ENCODE data around the gene AKIRIN1.
"Not testable (repeated sequence)": the region's sequence is repeated elsewhere in the genome, so short reads cannot be mapped to it uniquely, and the experiment has no call there.

Gene AKIRIN1, protein sequence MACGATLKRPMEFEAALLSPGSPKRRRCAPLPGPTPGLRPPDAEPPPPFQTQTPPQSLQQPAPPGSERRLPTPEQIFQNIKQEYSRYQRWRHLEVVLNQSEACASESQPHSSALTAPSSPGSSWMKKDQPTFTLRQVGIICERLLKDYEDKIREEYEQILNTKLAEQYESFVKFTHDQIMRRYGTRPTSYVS

DNA sequence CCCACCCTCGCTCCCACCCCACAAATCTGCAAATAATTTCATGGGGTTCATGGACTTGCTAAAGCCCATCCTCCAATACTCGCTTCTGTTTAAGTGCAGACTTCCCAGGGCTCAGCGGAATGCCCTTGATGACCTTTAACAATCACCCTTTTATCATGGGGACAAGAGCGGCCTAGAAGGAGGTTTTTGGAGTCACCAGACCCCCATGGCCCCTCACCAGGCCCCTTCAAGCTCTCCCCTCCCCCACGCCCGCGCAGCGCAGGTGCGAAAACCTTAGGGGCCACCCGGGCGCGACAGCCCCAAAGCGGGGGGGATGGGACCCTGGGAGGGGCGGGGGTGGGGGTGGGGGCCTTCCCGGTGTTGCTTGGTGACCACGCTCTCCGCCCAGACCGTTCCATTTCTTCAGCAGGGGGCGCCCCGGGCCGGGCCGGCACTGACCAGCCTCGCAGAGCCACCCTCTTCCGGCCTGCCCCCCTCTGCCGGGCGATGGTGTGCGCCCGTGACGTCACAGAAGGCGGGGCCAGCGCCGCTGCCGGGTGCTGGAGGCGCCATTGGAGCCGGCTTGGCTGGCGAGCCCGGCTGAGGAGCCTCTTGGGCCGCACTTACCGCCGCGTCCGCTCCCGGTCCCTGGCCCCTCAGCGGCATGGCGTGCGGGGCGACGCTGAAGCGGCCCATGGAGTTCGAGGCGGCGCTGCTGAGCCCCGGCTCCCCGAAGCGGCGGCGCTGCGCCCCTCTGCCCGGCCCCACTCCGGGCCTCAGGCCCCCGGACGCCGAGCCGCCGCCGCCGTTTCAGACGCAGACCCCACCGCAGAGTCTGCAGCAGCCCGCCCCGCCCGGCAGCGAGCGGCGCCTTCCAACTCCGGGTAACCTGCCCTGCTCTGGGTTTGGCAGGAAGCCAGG lies at the start of gene AKIRIN1:
AKIRIN1 (plus strand) TSS at position 539 of the 900 bp plus-strand sequence; CDS start at position 644, 105 bp downstream.
- H3K9me3 Mint-ChIP-seq, result no peaks in the 10 kb centered on the region
- H3K4me3 Mint-ChIP-seq, result peak within 1 kb of the TSS; percentile 85
- DNase-seq, result peak; percentile 96
- CTCF ChIA-PET, result interaction anchor here (0.8 kb wide), 1 partner anchor 101 kb away, joined by 3 read pairs; no protein-coding TSS in a partner anchor
- H3K27ac Mint-ChIP-seq, result peak within 1 kb of the TSS; percentile 82
- peaks cover 4% of the 10 kb centered on the region for H3K27me3 Mint-ChIP-seq
- peaks cover 33% of the 10 kb centered on the region for H3K36me3 Mint-ChIP-seq
- peaks cover 50% of the 10 kb centered on the region for H3K4me1 Mint-ChIP-seq

GRCh38 chr1:38941527-38942019 lies 49.5 kb upstream of the AKIRIN1 start, which contains the start of gene RHBDL2:
RHBDL2 (minus strand) TSS chr1:38941830; CDS start chr1:38919212, 22,618 bp downstream.
- H3K36me3 Mint-ChIP-seq, result no peaks in the 10 kb centered on the region
- peaks cover 25% of the 10 kb centered on the region for H3K27me3 Mint-ChIP-seq
- no peak within 1 kb of the TSS for H3K27ac Mint-ChIP-seq
- H3K4me1 Mint-ChIP-seq, result peaks cover 5% of the 10 kb centered on the region
- DNase-seq, result no peak
- CTCF ChIA-PET, result no interaction called here
- no peaks in the 10 kb centered on the region for H3K9me3 Mint-ChIP-seq
- no peak within 1 kb of the TSS for H3K4me3 Mint-ChIP-seq

DNA sequence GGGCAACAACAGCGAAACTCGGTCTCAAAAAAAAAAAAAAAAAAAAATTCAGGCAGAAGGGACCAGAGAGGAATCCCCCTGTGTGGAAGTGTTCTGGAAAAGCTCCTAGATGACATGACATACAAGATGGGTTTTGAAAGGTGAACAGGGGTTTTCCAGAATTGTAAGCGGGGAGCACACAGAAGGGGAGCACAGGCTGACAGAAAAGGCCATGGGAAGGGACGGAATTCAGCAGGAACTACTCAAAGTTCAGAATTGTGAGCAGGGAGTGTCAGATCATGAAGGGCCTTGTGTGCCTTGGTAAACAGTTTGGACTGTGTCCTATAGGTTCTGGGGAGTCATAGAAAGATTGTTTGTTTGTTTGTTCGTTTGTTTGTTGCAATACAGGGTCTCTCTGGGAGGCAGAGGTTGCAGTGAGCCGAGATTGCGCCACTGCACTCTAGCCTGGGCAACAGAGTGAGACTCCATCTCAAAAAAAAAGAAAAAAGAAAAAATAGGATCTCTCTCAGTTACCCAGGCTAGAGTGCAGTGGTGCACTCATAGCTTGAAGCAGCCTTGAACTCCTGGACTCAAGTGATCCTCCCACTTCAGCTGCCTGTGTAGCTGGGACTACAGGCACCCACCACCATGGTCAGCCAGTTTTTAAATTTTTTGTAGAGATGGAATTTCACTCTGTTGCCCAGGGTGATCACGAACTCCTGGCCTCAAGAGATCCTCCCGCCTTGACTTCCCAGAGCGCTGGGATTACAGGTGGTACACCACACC lies 48.2 kb upstream of the AKIRIN1 start:
- Mint-ChIP-seq H3K9me3 (no peaks in the 10 kb centered on the region), H3K27me3 (peaks cover 28% of the 10 kb centered on the region), H3K4me3 (no peak overlapping the region), H3K27ac (no peak overlapping the region), H3K4me1 (peaks cover 5% of the 10 kb centered on the region), H3K36me3 (no peaks in the 10 kb centered on the region)
- no peak for DNase-seq
- CTCF ChIA-PET, result interaction anchor here (0.6 kb wide), 1 partner anchor 74 kb away, joined by 3 read pairs; no protein-coding TSS in a partner anchor

GRCh38 chr1:38944547-38944946 lies 46.5 kb upstream of the AKIRIN1 start:
- peaks cover 30% of the 10 kb centered on the region for H3K27me3 Mint-ChIP-seq
- H3K36me3 Mint-ChIP-seq, result no peaks in the 10 kb centered on the region
- H3K9me3 Mint-ChIP-seq, result no peaks in the 10 kb centered on the region
- peaks cover 5% of the 10 kb centered on the region for H3K4me1 Mint-ChIP-seq
- H3K4me3 Mint-ChIP-seq, result no peak overlapping the region
- DNase-seq, result no peak
- CTCF ChIA-PET, result no interaction called here
- H3K27ac Mint-ChIP-seq, result no peak overlapping the region

DNA sequence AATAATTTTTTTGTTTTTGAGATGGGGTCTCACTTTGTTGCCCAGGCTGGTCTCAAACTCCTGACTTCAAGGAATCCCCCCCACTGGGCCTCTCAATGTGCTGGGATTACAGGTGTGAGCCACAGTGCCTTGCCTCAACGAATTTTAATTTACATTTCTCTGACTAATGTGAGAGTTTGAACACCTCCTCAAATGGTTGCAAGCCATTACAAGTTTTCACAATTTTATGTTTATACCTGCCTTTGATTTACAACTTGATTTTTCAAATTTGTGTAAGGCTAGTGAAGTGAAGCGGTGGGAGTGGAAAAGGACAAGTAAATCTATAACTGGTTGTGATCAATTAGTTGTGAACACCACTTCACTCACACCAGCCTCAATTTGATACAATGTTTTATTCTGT lies 40.5 kb upstream of the AKIRIN1 start:
- H3K9me3 Mint-ChIP-seq, result no peaks in the 10 kb centered on the region
- peaks cover 9% of the 10 kb centered on the region for H3K4me1 Mint-ChIP-seq
- CTCF ChIA-PET, result no interaction called here
- no peaks in the 10 kb centered on the region for H3K36me3 Mint-ChIP-seq
- H3K27ac Mint-ChIP-seq, result no peak overlapping the region
- H3K4me3 Mint-ChIP-seq, result no peak overlapping the region
- peaks cover 17% of the 10 kb centered on the region for H3K27me3 Mint-ChIP-seq
- DNase-seq, result no peak

GRCh38 chr1:38953433-38953860 lies 37.6 kb upstream of the AKIRIN1 start:
- Mint-ChIP-seq H3K4me3 (no peak overlapping the region), H3K36me3 (no peaks in the 10 kb centered on the region), H3K4me1 (peaks cover 9% of the 10 kb centered on the region), H3K27ac (no peak overlapping the region), H3K27me3 (peaks cover 13% of the 10 kb centered on the region), H3K9me3 (no peaks in the 10 kb centered on the region)
- no peak for DNase-seq
- CTCF ChIA-PET, result interaction anchor here (1.1 kb wide), 1 partner anchor 11 kb away, joined by 3 read pairs; no protein-coding TSS in a partner anchor

DNA sequence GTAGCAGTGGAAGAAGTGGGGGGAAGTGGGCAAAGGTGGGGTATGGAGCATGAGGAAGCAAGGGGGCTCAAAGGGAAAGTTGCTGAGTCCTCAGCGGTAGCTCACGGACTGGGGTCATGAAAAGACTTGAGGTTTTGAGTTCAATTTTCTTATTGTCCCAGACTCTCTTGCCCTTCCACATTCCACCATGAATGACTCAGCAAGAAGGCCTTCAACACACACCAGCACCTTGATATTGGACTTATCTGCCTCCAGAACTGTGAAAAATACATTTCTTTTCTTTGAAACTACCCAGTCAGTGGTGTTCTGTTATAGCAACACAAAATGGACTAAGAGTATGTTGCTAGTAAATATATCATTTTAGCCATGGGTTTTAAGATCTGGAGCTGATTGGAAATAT lies 32.1 kb upstream of the AKIRIN1 start:
- no peak overlapping the region for H3K27ac Mint-ChIP-seq
- H3K9me3 Mint-ChIP-seq, result no peaks in the 10 kb centered on the region
- CTCF ChIA-PET, result no interaction called here

DNA sequence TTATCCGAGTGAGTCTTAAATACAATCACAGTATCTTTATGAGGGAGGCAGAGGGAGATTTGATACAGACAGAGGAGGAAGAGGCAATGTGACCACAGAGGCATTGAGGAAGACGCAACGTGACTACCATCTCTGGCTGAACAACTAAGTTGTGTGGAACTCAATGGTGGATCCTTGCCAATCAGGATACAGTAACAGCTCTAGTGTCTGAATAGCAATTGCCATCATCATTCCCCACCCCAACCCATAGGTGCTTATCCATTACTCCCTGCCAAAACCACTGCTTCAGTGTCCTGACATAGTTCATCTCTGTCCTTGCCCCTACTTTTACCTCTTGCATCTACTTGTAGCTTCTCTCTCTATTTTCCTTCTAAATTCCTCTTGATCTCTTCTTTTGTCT lies 29.0 kb upstream of the AKIRIN1 start:
- Mint-ChIP-seq H3K4me1 (peaks cover 12% of the 10 kb centered on the region), H3K36me3 (no peaks in the 10 kb centered on the region), H3K27ac (no peak overlapping the region), H3K27me3 (peaks cover 5% of the 10 kb centered on the region), H3K9me3 (no peaks in the 10 kb centered on the region), H3K4me3 (no peak overlapping the region)
- no peak for DNase-seq
- CTCF ChIA-PET, result interaction anchor here (0.6 kb wide), 1 partner anchor 376 kb away, joined by 5 read pairs; no protein-coding TSS in a partner anchor

More for the DNA sequence above, 32.1 kb upstream of the AKIRIN1 start:
- H3K4me1 Mint-ChIP-seq, result peaks cover 10% of the 10 kb centered on the region
- no peak overlapping the region for H3K4me3 Mint-ChIP-seq
- no peak for DNase-seq
- no peaks in the 10 kb centered on the region for H3K36me3 Mint-ChIP-seq
- H3K27me3 Mint-ChIP-seq, result peaks cover 3% of the 10 kb centered on the region

- Mint-ChIP-seq H3K4me1 (peaks cover 12% of the 10 kb centered on the region), H3K36me3 (no peaks in the 10 kb centered on the region), H3K4me3 (no peak overlapping the region), H3K27me3 (peaks cover 5% of the 10 kb centered on the region), H3K9me3 (no peaks in the 10 kb centered on the region), H3K27ac (no peak overlapping the region)
- no peak for DNase-seq
- CTCF ChIA-PET, result no interaction called here
These were observed 28.5 kb upstream of the AKIRIN1 start for GRCh38 chr1:38962560-38962959.

GRCh38 chr1:38964140-38964548 lies 26.9 kb upstream of the AKIRIN1 start:
- peak; percentile 23 for DNase-seq
- Mint-ChIP-seq H3K27ac (no peak overlapping the region), H3K4me3 (no peak overlapping the region), H3K36me3 (no peaks in the 10 kb centered on the region), H3K27me3 (peaks cover 5% of the 10 kb centered on the region), H3K9me3 (no peaks in the 10 kb centered on the region), H3K4me1 (peaks cover 12% of the 10 kb centered on the region)
- CTCF ChIA-PET, result interaction anchor here (0.6 to 1.1 kb wide), 2 partner anchors 11 to 29 kb away, joined by 3 read pairs; no protein-coding TSS in a partner anchor

GRCh38 chr1:38973145-38973544 lies 17.9 kb upstream of the AKIRIN1 start:
- H3K9me3 Mint-ChIP-seq, H3K27ac Mint-ChIP-seq, H3K27me3 Mint-ChIP-seq, H3K4me3 Mint-ChIP-seq, DNase-seq, CTCF ChIA-PET, H3K36me3 Mint-ChIP-seq: not testable (repeated sequence)
- peaks cover 22% of the 10 kb centered on the region for H3K4me1 Mint-ChIP-seq

DNA sequence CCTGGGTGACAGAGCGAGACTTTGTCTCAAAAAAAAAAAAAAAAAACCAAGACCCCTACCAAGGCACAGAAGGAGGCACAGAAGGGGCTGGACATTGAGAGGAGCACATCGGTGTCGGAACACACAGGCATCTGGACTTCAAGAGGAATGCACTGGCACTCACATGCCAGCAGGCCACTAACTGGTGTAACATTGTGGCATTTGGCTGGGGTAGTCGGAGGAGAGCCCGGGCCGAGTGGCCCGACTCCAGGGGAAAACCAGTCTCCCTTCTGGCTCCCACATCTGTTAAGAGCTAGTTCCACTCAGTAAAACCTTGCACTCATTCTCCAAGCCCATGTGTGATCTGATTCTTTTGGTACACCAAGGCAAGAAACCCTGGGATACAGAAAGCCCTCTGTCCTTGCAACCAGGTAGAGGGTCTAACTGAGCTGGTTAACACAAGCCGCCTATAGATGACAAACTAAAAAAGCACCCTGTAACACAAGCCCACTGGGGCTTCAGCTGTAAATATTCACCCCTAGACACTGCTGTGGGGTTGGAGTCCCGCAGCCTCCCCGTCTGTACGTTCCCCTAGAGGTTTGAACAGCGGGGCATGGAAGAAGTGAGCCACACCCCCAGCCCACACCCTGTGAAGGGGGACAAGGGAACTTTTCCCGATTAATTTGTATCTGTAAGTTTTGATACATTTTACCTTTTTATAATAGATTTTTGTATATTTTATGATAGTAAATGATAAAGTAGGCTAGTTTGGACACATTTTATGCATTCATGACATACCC lies 17.2 kb upstream of the AKIRIN1 start:
- DNase-seq, result no peak

More for the DNA sequence above, 17.2 kb upstream of the AKIRIN1 start:
- no peak overlapping the region for H3K27ac Mint-ChIP-seq
- H3K9me3 Mint-ChIP-seq, result peaks cover 7% of the 10 kb centered on the region
- H3K4me3 Mint-ChIP-seq, result no peak overlapping the region
- peaks cover 27% of the 10 kb centered on the region for H3K4me1 Mint-ChIP-seq
- CTCF ChIA-PET, result no interaction called here
- H3K36me3 Mint-ChIP-seq, result peaks cover 10% of the 10 kb centered on the region
- peaks cover 4% of the 10 kb centered on the region for H3K27me3 Mint-ChIP-seq
